CD4-positive, CD25-positive, alpha-beta regulatory T cell (primary cell): ENCODE data around the gene TNNC1. TPM values are rescaled to one million over a fixed set of nuclear protein-coding genes. Genes with fewer than 3 reads are reported as not detected.

Experiments
- ATAC-seq, 2 donors: fragments of 150-1000 bp; cut with Tn5 transposase; one replicate each; pipeline ENCODE4 v1.10.0; 2021; ENCODE audit warnings: low read depth in 2 of 2, moderate number of reproducible peaks in 2 of 2, moderate library complexity in 1 of 2
- DNase-seq, 3 donors: peaks; one replicate each; pipeline versions ENCODE4 v3.0.0 to v3.0.0-alpha.2; 2012 to 2022; ENCODE audit warnings: mixed read lengths in 1 of 3
- H3K27ac ChIP-seq: one replicate; pipeline ENCODE4 v1.7.0; 2013; ENCODE audit warnings: mild to moderate bottlenecking, low read length; ENCODE audit not compliant: insufficient read depth, poor library complexity, severe bottlenecking
- H3K27me3 ChIP-seq: one replicate; pipeline ENCODE4 v1.7.0; 2013; ENCODE audit warnings: low read length; ENCODE audit not compliant: control insufficient read depth, insufficient read depth
- H3K36me3 ChIP-seq: one replicate; pipeline ENCODE4 v1.7.0; 2013; ENCODE audit warnings: mild to moderate bottlenecking, low read length, moderate library complexity; ENCODE audit not compliant: control insufficient read depth, insufficient read depth
- H3K4me1 ChIP-seq: 2 replicates; pipeline ENCODE4 v1.7.0; 2013; ENCODE audit warnings: mild to moderate bottlenecking, low read length; ENCODE audit not compliant: insufficient read depth, control insufficient read depth, poor library complexity, severe bottlenecking
- H3K4me3 ChIP-seq: one replicate; pipeline ENCODE4 v1.7.0; 2013; ENCODE audit warnings: low read depth, mild to moderate bottlenecking, low read length, moderate library complexity
- H3K9me3 ChIP-seq, 2 experiments: 1 replicate in 1 of 2; 2 replicates in 1 of 2; pipeline ENCODE4 v1.7.0; 2013; ENCODE audit warnings: low read length in 2 of 2, mild to moderate bottlenecking in 1 of 2, moderate library complexity in 1 of 2; ENCODE audit not compliant: control insufficient read depth in 2 of 2
- H3K27ac Mint-ChIP-seq, 3 donors: one replicate each; pipeline ENCODE4 v1.8.0; 2020 to 2022; ENCODE audit warnings: mild to moderate bottlenecking in 3 of 3, mixed read lengths in 3 of 3, moderate library complexity in 2 of 3
- H3K27me3 Mint-ChIP-seq: one replicate; pipeline ENCODE4 v1.8.0; 2022; ENCODE audit warnings: mild to moderate bottlenecking, mixed read lengths
- H3K36me3 Mint-ChIP-seq: one replicate; pipeline ENCODE4 v1.8.0; 2020; ENCODE audit warnings: mixed read lengths
- H3K4me1 Mint-ChIP-seq, 4 donors: one replicate each; pipeline ENCODE4 v1.8.0; 2020 to 2022; ENCODE audit warnings: mixed read lengths in 4 of 4, mild to moderate bottlenecking in 1 of 4
- H3K4me3 Mint-ChIP-seq, 4 donors: one replicate each; pipeline ENCODE4 v1.8.0; 2020 to 2022; ENCODE audit warnings: mild to moderate bottlenecking in 4 of 4, mixed read lengths in 4 of 4, moderate library complexity in 3 of 4
- H3K9me3 Mint-ChIP-seq, 7 donors: one replicate each; pipeline ENCODE4 v1.8.0; 2020 to 2022; ENCODE audit warnings: mixed read lengths in 7 of 7, mild to moderate bottlenecking in 3 of 7, moderate library complexity in 2 of 7
- polyA plus RNA-seq, 4 donors: library from polyadenylated mRNA; unstranded; fragments of 300-500 nt; fragmentation: Illumina TruSeq; gene quantifications; one replicate each; pipeline ENCODE4 v1.2.3, GENCODE V29; 2021
- total RNA-seq: library from RNA; stranded (reverse); gene quantifications from one replicate; pipeline ENCODE4 v1.2.3, GENCODE V29; 2022

The TNNC1 gene
- total and polyA plus RNA-seq, 5 donors from 2014 or later, result 0.38 to 3.9 (median 0.63) TPM

- H3K36me3 ChIP-seq, result peaks cover 47% of the 10 kb centered on the region
- H3K4me3 ChIP-seq, result no peak overlapping the region
- H3K27me3 Mint-ChIP-seq, result peaks cover 5% of the 10 kb centered on the region
- peaks cover 0 to 57% (median 37%) of the 10 kb centered on the region in 4 donors for H3K4me1 Mint-ChIP-seq
- H3K9me3 ChIP-seq, result no peaks in the 10 kb centered on the region
- H3K4me1 ChIP-seq, result peaks cover 36% of the 10 kb centered on the region
- H3K27me3 ChIP-seq, result no peaks in the 10 kb centered on the region
- H3K4me3 Mint-ChIP-seq, result peak overlapping the region in 2 of 4 donors; percentile 43
- peaks cover 0 to 2% (median 0%) of the 10 kb centered on the region in 7 donors for H3K9me3 Mint-ChIP-seq
- no peak for DNase-seq
- no peak for ATAC-seq
- H3K36me3 Mint-ChIP-seq, result peaks cover 15% of the 10 kb centered on the region
- no peak overlapping the region for H3K27ac ChIP-seq
- peak overlapping the region in 1 of 3 donors; percentile 46 for H3K27ac Mint-ChIP-seq
Observed at GRCh38 chr3:52458770-52459545, 5.1 kb upstream of the TNNC1 start.

GRCh38 chr3:52458031-52458760 lies 4.4 kb upstream of the TNNC1 start:
- Histone ChIP-seq H3K27ac (no peak overlapping the region), H3K36me3 (peaks cover 44% of the 10 kb centered on the region), H3K9me3 (no peaks in the 10 kb centered on the region), H3K27me3 (no peaks in the 10 kb centered on the region), H3K4me1 (peaks cover 39% of the 10 kb centered on the region), H3K4me3 (no peak overlapping the region)
- H3K4me3 Mint-ChIP-seq, result peak overlapping the region; percentile 3 to 86 (median 42)
- H3K4me1 Mint-ChIP-seq, result peaks cover 0 to 53% (median 38%) of the 10 kb centered on the region in 4 donors
- peaks cover 13% of the 10 kb centered on the region for H3K36me3 Mint-ChIP-seq
- ATAC-seq (no peak), DNase-seq (no peak)
- peaks cover 5% of the 10 kb centered on the region for H3K27me3 Mint-ChIP-seq
- H3K27ac Mint-ChIP-seq, result peak overlapping the region in 1 of 3 donors; percentile 46
- H3K9me3 Mint-ChIP-seq, result peaks cover 0 to 2% (median 0%) of the 10 kb centered on the region in 7 donors

- no peak for DNase-seq
- Histone ChIP-seq H3K27ac (peak overlapping the region; percentile 94), H3K36me3 (peaks cover 35% of the 10 kb centered on the region), H3K4me3 (peak overlapping the region; percentile 72), H3K27me3 (no peaks in the 10 kb centered on the region), H3K4me1 (peaks cover 39% of the 10 kb centered on the region), H3K9me3 (no peaks in the 10 kb centered on the region)
- Mint-ChIP-seq H3K27ac (peak overlapping the region; percentile 60 to 100 (median 100)), H3K4me1 (peaks cover 0 to 42% (median 31%) of the 10 kb centered on the region in 4 donors), H3K27me3 (peaks cover 5% of the 10 kb centered on the region), H3K4me3 (peak overlapping the region; percentile 94 to 97 (median 94)), H3K9me3 (peaks cover 0 to 2% (median 0%) of the 10 kb centered on the region in 7 donors), H3K36me3 (peaks cover 10% of the 10 kb centered on the region)
- no peak for ATAC-seq
Observed at GRCh38 chr3:52456800-52457183, 3.0 kb upstream of the TNNC1 start.

GRCh38 chr3:52456169-52456799 lies 2.4 kb upstream of the TNNC1 start:
- Mint-ChIP-seq H3K27me3 (peaks cover 5% of the 10 kb centered on the region), H3K9me3 (peaks cover 0 to 2% (median 0%) of the 10 kb centered on the region in 7 donors), H3K4me1 (peaks cover 0 to 41% (median 31%) of the 10 kb centered on the region in 4 donors), H3K36me3 (peaks cover 10% of the 10 kb centered on the region), H3K4me3 (peak overlapping the region; percentile 94 to 97 (median 94)), H3K27ac (peak overlapping the region; percentile 98 to 100 (median 100))
- ATAC-seq, result no peak
- no peaks in the 10 kb centered on the region for H3K9me3 ChIP-seq
- no peaks in the 10 kb centered on the region for H3K27me3 ChIP-seq
- peaks cover 39% of the 10 kb centered on the region for H3K4me1 ChIP-seq
- DNase-seq, result peak in 1 of 3 donors; percentile 9
- peaks cover 32% of the 10 kb centered on the region for H3K36me3 ChIP-seq
- H3K4me3 ChIP-seq, result peak overlapping the region; percentile 72
- H3K27ac ChIP-seq, result peak overlapping the region; percentile 94

DNA sequence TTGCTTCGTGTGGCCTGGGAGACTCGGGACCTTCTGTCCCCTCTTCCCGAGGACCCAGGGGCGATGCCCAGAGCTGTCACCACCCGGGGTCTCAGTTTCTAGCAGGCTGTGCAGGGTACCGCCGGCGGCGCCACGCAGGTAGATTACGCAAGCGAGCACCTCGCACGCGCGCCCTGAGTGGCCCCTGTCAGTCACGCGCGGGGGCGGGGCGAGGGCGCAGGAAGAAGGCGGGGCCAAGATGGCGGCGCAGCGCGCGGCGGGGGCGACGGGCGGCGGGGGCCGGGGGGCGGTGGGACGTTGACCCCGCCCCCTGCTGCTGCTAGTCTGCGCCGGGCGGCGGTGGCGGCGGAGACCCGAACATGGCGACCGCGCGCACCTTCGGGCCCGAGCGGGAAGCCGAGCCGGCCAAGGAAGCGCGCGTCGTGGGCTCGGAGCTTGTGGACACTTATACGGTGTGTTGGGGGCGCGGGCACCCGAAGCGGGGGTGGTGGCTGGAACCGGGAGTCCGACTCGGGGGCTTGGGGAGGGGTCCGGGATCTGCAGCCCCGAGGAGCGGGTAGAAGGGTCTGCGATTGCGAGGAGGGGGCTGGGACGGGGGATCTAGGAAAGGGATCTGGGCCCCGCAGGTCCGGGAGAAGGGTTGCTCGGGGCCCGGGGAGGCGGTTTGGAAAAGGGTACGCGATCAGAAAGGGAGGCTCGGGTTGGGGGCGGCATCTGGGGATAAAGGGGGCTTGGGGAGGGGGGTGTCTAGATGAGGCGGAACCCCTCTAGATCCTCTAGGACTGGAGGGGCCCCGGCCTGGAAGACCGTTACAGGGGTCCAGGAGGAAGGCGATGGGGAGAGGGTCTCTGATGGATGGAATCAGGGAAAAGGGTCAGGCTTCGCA lies 1.7 kb upstream of the TNNC1 start, which contains the start of gene NISCH:
Gene NISCH, plus strand, starts transcription at position 322 of the 886 bp plus-strand sequence. Its CDS starts 38 bp downstream, at position 360.
- peak within 1 kb of the TSS; percentile 99 to 100 (median 100) for H3K27ac Mint-ChIP-seq

DNA sequence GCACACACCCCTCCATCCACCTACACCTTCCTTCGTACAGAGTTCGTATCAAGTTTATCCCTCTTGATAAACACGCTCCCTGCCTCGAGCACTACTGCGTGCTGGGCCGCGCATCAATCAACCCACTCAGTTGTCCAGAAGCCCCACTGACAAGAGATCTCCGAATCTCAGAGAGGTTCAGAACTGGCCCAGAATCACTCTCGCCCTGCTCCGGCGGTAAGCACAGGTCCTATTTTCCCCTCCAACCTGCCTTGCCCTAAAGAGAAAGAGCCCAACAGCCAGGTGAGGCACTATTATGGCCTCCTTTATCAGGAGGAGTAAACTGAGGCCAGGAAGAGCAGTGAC lies 1.1 kb upstream of the TNNC1 start:
- peak overlapping the region; percentile 94 for H3K27ac ChIP-seq

More for the DNA sequence above, 1.7 kb upstream of the TNNC1 start, which contains the start of gene NISCH:
- H3K4me1 Mint-ChIP-seq, result peaks cover 0 to 37% (median 30%) of the 10 kb centered on the region in 4 donors
- peaks cover 0 to 2% (median 0%) of the 10 kb centered on the region in 7 donors for H3K9me3 Mint-ChIP-seq
- Histone ChIP-seq H3K27ac (peak within 1 kb of the TSS; percentile 94), H3K27me3 (no peaks in the 10 kb centered on the region), H3K4me1 (peaks cover 39% of the 10 kb centered on the region), H3K36me3 (peaks cover 25% of the 10 kb centered on the region), H3K9me3 (no peaks in the 10 kb centered on the region), H3K4me3 (peak within 1 kb of the TSS; percentile 81)
- H3K27me3 Mint-ChIP-seq, result peaks cover 5% of the 10 kb centered on the region
- peak within 1 kb of the TSS; percentile 94 to 97 (median 94) for H3K4me3 Mint-ChIP-seq
- peak; percentile 95 for ATAC-seq
- peak; percentile 92 to 97 (median 93) for DNase-seq
- H3K36me3 Mint-ChIP-seq, result peaks cover 7% of the 10 kb centered on the region

More for the DNA sequence above, 1.1 kb upstream of the TNNC1 start:
- Histone ChIP-seq H3K36me3 (peaks cover 20% of the 10 kb centered on the region), H3K4me3 (peak overlapping the region; percentile 81), H3K27me3 (no peaks in the 10 kb centered on the region), H3K4me1 (peaks cover 39% of the 10 kb centered on the region), H3K9me3 (no peaks in the 10 kb centered on the region)
- Mint-ChIP-seq H3K4me3 (peak overlapping the region; percentile 94 to 97 (median 94)), H3K36me3 (peaks cover 7% of the 10 kb centered on the region), H3K9me3 (peaks cover 0 to 2% (median 0%) of the 10 kb centered on the region in 7 donors), H3K27ac (peak overlapping the region; percentile 99 to 100 (median 100)), H3K27me3 (peaks cover 5% of the 10 kb centered on the region), H3K4me1 (peaks cover 0 to 37% (median 28%) of the 10 kb centered on the region in 4 donors)
- DNase-seq (no peak), ATAC-seq (peak; percentile 9 to 27)
